HEK293 (cell line): ENCODE measurements around the gene ANAPC2.

Source experiments
- TCF7L2 ChIP-seq: IDR thresholded peaks from 2 replicates; pipeline ENCODE4 v1.6.1; 2011; ENCODE audit warnings: low read depth, mild to moderate bottlenecking, inconsistent platforms, low read length, moderate library complexity, borderline replicate concordance
- ZNF114 ChIP-seq: fragments of 450-650 bp; formaldehyde crosslinking; IDR thresholded peaks from 2 replicates; pipeline ENCODE4 v1.5.0; 2017; ENCODE audit warnings: missing biosample characterization, missing genetic modification characterization
- ZNF510 ChIP-seq: fragments of 450-650 bp; formaldehyde crosslinking; IDR thresholded peaks from 2 replicates; pipeline ENCODE4 v1.5.1; 2018; ENCODE audit warnings: mild to moderate bottlenecking, missing genetic modification characterization, missing biosample characterization; ENCODE audit not compliant: insufficient replicate concordance
- TF ChIP-seq, protein P1 (sequence below): fragments of 450-650 bp; formaldehyde crosslinking; IDR thresholded peaks from 2 replicates; pipeline ENCODE4 v1.5.1; 2016; ENCODE audit warnings: missing biosample characterization, missing genetic modification characterization
- TF ChIP-seq, protein P2 (sequence below): fragments of 450-650 bp; formaldehyde crosslinking; IDR thresholded peaks from 2 replicates; pipeline ENCODE4 v1.5.1; 2017; ENCODE audit warnings: missing biosample characterization, missing genetic modification characterization
- TF ChIP-seq, protein P3 (sequence below): fragments of 450-650 bp; formaldehyde crosslinking; IDR thresholded peaks from 2 replicates; pipeline ENCODE4 v1.5.1; 2016; ENCODE audit warnings: missing biosample characterization, missing genetic modification characterization, low read depth

DNA sequence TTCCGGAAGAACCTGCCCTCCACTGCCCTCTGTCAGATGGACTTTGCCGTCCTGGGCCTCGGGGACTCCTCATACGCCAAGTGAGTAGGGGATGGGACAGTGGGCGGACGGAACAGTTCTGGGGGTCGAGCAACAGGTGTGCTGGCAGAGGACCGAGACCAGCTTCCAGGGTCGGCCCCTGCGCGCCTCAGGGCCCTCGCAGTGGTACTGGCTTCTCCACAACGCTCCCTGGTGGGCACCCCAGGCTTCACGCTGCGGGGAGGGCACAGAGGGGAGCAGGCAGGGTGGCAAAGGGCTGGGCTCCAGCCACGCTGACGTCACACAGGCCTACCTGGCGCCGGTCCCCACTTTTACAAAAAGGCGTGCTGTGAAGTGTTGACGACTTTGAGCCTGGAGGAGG, 24.2 kb upstream of the ANAPC2 start:
- TF ChIP-seq, protein P1, sequence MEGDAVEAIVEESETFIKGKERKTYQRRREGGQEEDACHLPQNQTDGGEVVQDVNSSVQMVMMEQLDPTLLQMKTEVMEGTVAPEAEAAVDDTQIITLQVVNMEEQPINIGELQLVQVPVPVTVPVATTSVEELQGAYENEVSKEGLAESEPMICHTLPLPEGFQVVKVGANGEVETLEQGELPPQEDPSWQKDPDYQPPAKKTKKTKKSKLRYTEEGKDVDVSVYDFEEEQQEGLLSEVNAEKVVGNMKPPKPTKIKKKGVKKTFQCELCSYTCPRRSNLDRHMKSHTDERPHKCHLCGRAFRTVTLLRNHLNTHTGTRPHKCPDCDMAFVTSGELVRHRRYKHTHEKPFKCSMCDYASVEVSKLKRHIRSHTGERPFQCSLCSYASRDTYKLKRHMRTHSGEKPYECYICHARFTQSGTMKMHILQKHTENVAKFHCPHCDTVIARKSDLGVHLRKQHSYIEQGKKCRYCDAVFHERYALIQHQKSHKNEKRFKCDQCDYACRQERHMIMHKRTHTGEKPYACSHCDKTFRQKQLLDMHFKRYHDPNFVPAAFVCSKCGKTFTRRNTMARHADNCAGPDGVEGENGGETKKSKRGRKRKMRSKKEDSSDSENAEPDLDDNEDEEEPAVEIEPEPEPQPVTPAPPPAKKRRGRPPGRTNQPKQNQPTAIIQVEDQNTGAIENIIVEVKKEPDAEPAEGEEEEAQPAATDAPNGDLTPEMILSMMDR (tag by site-specific recombination), result 0 out of 2 replicates have a peak, but pooled peaks have one; percentile 24
- TF ChIP-seq, protein P2, sequence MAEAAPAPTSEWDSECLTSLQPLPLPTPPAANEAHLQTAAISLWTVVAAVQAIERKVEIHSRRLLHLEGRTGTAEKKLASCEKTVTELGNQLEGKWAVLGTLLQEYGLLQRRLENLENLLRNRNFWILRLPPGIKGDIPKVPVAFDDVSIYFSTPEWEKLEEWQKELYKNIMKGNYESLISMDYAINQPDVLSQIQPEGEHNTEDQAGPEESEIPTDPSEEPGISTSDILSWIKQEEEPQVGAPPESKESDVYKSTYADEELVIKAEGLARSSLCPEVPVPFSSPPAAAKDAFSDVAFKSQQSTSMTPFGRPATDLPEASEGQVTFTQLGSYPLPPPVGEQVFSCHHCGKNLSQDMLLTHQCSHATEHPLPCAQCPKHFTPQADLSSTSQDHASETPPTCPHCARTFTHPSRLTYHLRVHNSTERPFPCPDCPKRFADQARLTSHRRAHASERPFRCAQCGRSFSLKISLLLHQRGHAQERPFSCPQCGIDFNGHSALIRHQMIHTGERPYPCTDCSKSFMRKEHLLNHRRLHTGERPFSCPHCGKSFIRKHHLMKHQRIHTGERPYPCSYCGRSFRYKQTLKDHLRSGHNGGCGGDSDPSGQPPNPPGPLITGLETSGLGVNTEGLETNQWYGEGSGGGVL, result no peak
- TF ChIP-seq, protein P3, sequence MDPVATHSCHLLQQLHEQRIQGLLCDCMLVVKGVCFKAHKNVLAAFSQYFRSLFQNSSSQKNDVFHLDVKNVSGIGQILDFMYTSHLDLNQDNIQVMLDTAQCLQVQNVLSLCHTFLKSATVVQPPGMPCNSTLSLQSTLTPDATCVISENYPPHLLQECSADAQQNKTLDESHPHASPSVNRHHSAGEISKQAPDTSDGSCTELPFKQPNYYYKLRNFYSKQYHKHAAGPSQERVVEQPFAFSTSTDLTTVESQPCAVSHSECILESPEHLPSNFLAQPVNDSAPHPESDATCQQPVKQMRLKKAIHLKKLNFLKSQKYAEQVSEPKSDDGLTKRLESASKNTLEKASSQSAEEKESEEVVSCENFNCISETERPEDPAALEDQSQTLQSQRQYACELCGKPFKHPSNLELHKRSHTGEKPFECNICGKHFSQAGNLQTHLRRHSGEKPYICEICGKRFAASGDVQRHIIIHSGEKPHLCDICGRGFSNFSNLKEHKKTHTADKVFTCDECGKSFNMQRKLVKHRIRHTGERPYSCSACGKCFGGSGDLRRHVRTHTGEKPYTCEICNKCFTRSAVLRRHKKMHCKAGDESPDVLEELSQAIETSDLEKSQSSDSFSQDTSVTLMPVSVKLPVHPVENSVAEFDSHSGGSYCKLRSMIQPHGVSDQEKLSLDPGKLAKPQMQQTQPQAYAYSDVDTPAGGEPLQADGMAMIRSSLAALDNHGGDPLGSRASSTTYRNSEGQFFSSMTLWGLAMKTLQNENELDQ (tag by site-specific recombination), result no peak
- TF ChIP-seq ZNF510 (tag by site-specific recombination) (no peak), TCF7L2 (no peak), ZNF114 (tag by site-specific recombination) (no peak)
